PC-3 (cell line): ENCODE data around the gene FRMD7. TPM values are rescaled to one million over a fixed set of nuclear protein-coding genes. Genes with fewer than 3 reads are reported as not detected.

Source experiments
- ATAC-seq: fragments of 200-7000 bp; cut with Tn5 transposase; 2 replicates; pipeline ENCODE4 v1.9.1; 2020; ENCODE audit warnings: mild to moderate bottlenecking, moderate library complexity
- Bru-seq: library from RNA; stranded (reverse); fragments of 400-500 nt; gene quantifications from one replicate; lab custom pipeline; 2021; lab: Mats Ljungman, UMichigan
- BruChase-seq, 2 experiments: library from RNA; stranded (reverse); fragments of 400-500 nt; gene quantifications; one replicate each; lab custom pipeline; 2021; lab: Mats Ljungman, UMichigan
- BruUV-seq: library from RNA; stranded (reverse); fragments of 400-500 nt; replicated peaks from 2 replicates; lab custom pipeline; 2021; lab: Mats Ljungman, UMichigan
- CTCF ChIA-PET: fragments of 300-600 bp; sonication (Branson Sonifier 250); formaldehyde crosslinking; loops from one replicate; lab custom pipeline; 2022; ENCODE audit warnings: antibody characterized with exemption; lab: Charles Lee
- POLR2A ChIA-PET: fragments of 300-600 bp; sonication (Branson Sonifier 250); formaldehyde crosslinking; loops from one replicate; lab custom pipeline; 2022; ENCODE audit warnings: antibody characterized with exemption; ENCODE audit not compliant: unreplicated experiment; lab: Charles Lee
- DNase-seq: peaks from one replicate; pipeline ENCODE4 v3.0.0-alpha.2; 2015
- H2AFZ ChIP-seq: fragments of 300-600 bp; sonication (generic); 2 replicates; pipeline ENCODE4 v1.6.0; 2016; ENCODE audit warnings: antibody characterized with exemption, low read length
- H3F3A ChIP-seq: fragments of 300-600 bp; sonication (generic); one replicate; pipeline ENCODE4 v1.6.0; 2017; ENCODE audit warnings: antibody characterized with exemption, low read length, control low read depth, mild to moderate bottlenecking; ENCODE audit not compliant: unreplicated experiment
- H3K27ac ChIP-seq: fragments of 300-600 bp; sonication (generic); 2 replicates; pipeline ENCODE4 v1.5.1; 2016; ENCODE audit warnings: mild to moderate bottlenecking, low read length
- H3K27me3 ChIP-seq: fragments of 300-600 bp; sonication (generic); 2 replicates; pipeline ENCODE4 v1.6.1; 2016; ENCODE audit warnings: low read length, mixed read lengths
- H3K36me3 ChIP-seq: fragments of 300-600 bp; sonication (generic); 2 replicates; pipeline ENCODE4 v1.6.1; 2016; ENCODE audit warnings: low read depth, mixed run types, low read length, mixed read lengths
- H3K4me1 ChIP-seq: fragments of 300-600 bp; sonication (generic); 2 replicates; pipeline ENCODE4 v1.5.1; 2016; ENCODE audit warnings: low read length; ENCODE audit not compliant: insufficient read depth
- H3K4me2 ChIP-seq: fragments of 300-600 bp; sonication (generic); 2 replicates; pipeline ENCODE4 v1.6.0; 2016; ENCODE audit warnings: low read length
- H3K4me3 ChIP-seq: fragments of 300-600 bp; sonication (generic); 2 replicates; pipeline ENCODE4 v1.5.1; 2016; ENCODE audit warnings: mild to moderate bottlenecking, low read length, mixed read lengths
- H3K79me2 ChIP-seq: fragments of 300-600 bp; sonication (generic); 2 replicates; pipeline ENCODE4 v1.6.1; 2017; ENCODE audit warnings: low read length, mixed read lengths
- H3K9ac ChIP-seq: fragments of 300-600 bp; sonication (generic); 2 replicates; pipeline ENCODE4 v1.6.0; 2016; ENCODE audit warnings: mild to moderate bottlenecking, low read length
- H3K9me2 ChIP-seq: fragments of 300-600 bp; sonication (generic); replicated peaks from 2 replicates; pipeline ENCODE4 v1.6.1; 2016; ENCODE audit warnings: mixed run types, low read length, mixed read lengths
- H3K9me3 ChIP-seq: fragments of 300-600 bp; sonication (generic); 2 replicates; pipeline ENCODE4 v1.6.1; 2016; ENCODE audit warnings: low read length, mixed read lengths
- H4K20me1 ChIP-seq: fragments of 300-600 bp; sonication (generic); 2 replicates; pipeline ENCODE4 v1.6.1; 2016; ENCODE audit warnings: low read length, mixed read lengths
- CTCF ChIP-seq: fragments of 300-600 bp; sonication (generic); conservative IDR thresholded peaks from 2 replicates; pipeline ENCODE4 v1.5.1; 2017; ENCODE audit warnings: antibody characterized with exemption, low read depth, mild to moderate bottlenecking, low read length
- EZH2 ChIP-seq: fragments of 300-600 bp; sonication (generic); IDR thresholded peaks from one replicate; pipeline ENCODE4 v1.6.1; 2017; ENCODE audit warnings: antibody characterized with exemption, mild to moderate bottlenecking, low read length; ENCODE audit not compliant: unreplicated experiment
- EZH2phosphoT487 ChIP-seq: fragments of 300-600 bp; sonication (generic); IDR thresholded peaks from 2 replicates; pipeline ENCODE4 v1.6.1; 2018; ENCODE audit warnings: mild to moderate bottlenecking, antibody characterized with exemption, low read length, borderline replicate concordance
- intact Hi-C: fragments of 100-400 bp; cut with micrococcal nuclease; formaldehyde crosslinking; loops from 2 replicates; pipeline ENCODE4 v1.9.0; 2023
- long read RNA-seq: library from polyadenylated mRNA; unstranded; transcript quantifications from one replicate; pipeline ENCODE4 v2.0.0, GENCODE V29; 2021; ENCODE audit not compliant: unreplicated experiment
- total RNA-seq: library from RNA; depleted of rRNA; stranded (reverse); fragments of >200 nt; gene quantifications from 2 replicates; pipeline ENCODE4 v1.2.3, GENCODE V29; 2014; rRNA removed

Gene FRMD7
- total RNA-seq, result 0.04 TPM in 1 of 2 replicates, not detected in the other
- Bru-seq, nascent RNA, result percentile 5 among the genes with signal in this experiment
- BruChase-seq, experiment 1, labeled RNA remaining after a 6-hour chase, result percentile 25 among the genes with signal in this experiment
- BruChase-seq, experiment 2, labeled RNA remaining after a 2-hour chase, result percentile 27 among the genes with signal in this experiment
- long read RNA-seq, result 0 reads

GRCh38 chrX:132127743-132128142, at the start of gene FRMD7:
TSS of gene FRMD7 (minus strand) at chrX:132128020. CDS start at chrX:132127844, 176 bp downstream.
- Histone ChIP-seq H2AFZ (no peak within 1 kb of the TSS), H3K4me3 (no peak within 1 kb of the TSS), H3K4me1 (peaks cover 3% of the 10 kb centered on the region; the same call in 1 of the 2 replicates), H3K9ac (no peak within 1 kb of the TSS), H3K9me3 (no peaks in the 10 kb centered on the region), H4K20me1 (no peaks in the 10 kb centered on the region), H3K27me3 (no peaks in the 10 kb centered on the region), H3K4me2 (no peak within 1 kb of the TSS), H3K36me3 (no peaks in the 10 kb centered on the region), H3K79me2 (no peaks in the 10 kb centered on the region), H3K27ac (no peak within 1 kb of the TSS), H3F3A (no peaks in the 10 kb centered on the region), H3K9me2 (no peaks in the 10 kb centered on the region)
- no TSS peak for BruUV-seq
- CTCF ChIA-PET, result no interaction called here
- POLR2A ChIA-PET, result no interaction called here
- DNase-seq (no peak), ATAC-seq (no peak)
- intact Hi-C loops, result no loop called here
- TF ChIP-seq EZH2 (no peak), EZH2phosphoT487 (no peak), CTCF (no peak)

GRCh38 chrX:132173647-132174046, 45.8 kb upstream of the FRMD7 start:
- Histone ChIP-seq H3K9ac (no peak overlapping the region), H3K79me2 (no peaks in the 10 kb centered on the region), H3K27ac (no peak overlapping the region), H3K36me3 (no peaks in the 10 kb centered on the region), H3K9me2 (no peaks in the 10 kb centered on the region), H4K20me1 (no peaks in the 10 kb centered on the region), H2AFZ (no peak overlapping the region), H3K9me3 (no peaks in the 10 kb centered on the region), H3K4me2 (no peak overlapping the region), H3K27me3 (no peaks in the 10 kb centered on the region), H3K4me1 (no peaks in the 10 kb centered on the region), H3K4me3 (no peak overlapping the region), H3F3A (no peaks in the 10 kb centered on the region)
- intact Hi-C loops, result no loop called here
- CTCF ChIA-PET, result interaction anchor here (0.6 kb wide), 1 partner anchor 319 kb away, joined by 3 read pairs; no protein-coding TSS in a partner anchor
- TF ChIP-seq EZH2 (no peak), CTCF (no peak), EZH2phosphoT487 (no peak)
- no TSS peak for BruUV-seq
- POLR2A ChIA-PET, result interaction anchor here (0.6 kb wide), 1 partner anchor 315 kb away, joined by 3 read pairs; no protein-coding TSS in a partner anchor
- DNase-seq (no peak), ATAC-seq (no peak)

- BruUV-seq, result no TSS peak
- Histone ChIP-seq H3K27ac (no peak overlapping the region), H3F3A (no peaks in the 10 kb centered on the region), H3K79me2 (no peaks in the 10 kb centered on the region), H2AFZ (no peak overlapping the region), H3K4me2 (no peak overlapping the region), H4K20me1 (no peaks in the 10 kb centered on the region), H3K9me3 (no peaks in the 10 kb centered on the region), H3K4me1 (no peaks in the 10 kb centered on the region), H3K36me3 (no peaks in the 10 kb centered on the region), H3K27me3 (no peaks in the 10 kb centered on the region), H3K4me3 (no peak overlapping the region), H3K9me2 (no peaks in the 10 kb centered on the region), H3K9ac (no peak overlapping the region)
- TF ChIP-seq CTCF, result no peak
- TF ChIP-seq EZH2, result no peak
- TF ChIP-seq EZH2phosphoT487, result no peak
- CTCF ChIA-PET, result no interaction called here
- DNase-seq, result no peak
- POLR2A ChIA-PET, result no interaction called here
- intact Hi-C loops, result no loop called here
- ATAC-seq, result no peak
These were observed 44.1 kb upstream of the FRMD7 start for GRCh38 chrX:132171881-132172280.
